ENCODE measurements around the gene ERBB4.

ERBB4 gene

GRCh38 chr2:211709389-211709788 is 829.2 kb downstream of the ERBB4 start:
- no peak for DNase-seq (ENCODE audit: low read depth in 1 of 2, low spot score in 1 of 2)
- no peak for TF ChIP-seq JUND (IDR thresholded peaks at IDR 0.05; ENCODE audit: low read depth)
- in situ Hi-C loops (cut with HindIII; ENCODE audit: low pct_unique_long_range_greater_than_20kb, low sequenced_read_pairs) = no loop called here

- no peak for DNase-seq (ENCODE audit: low read depth in 1 of 2, low spot score in 1 of 2)
- in situ Hi-C loops (cut with HindIII; ENCODE audit: low pct_unique_long_range_greater_than_20kb, low sequenced_read_pairs) = no loop called here
- TF ChIP-seq JUND (IDR thresholded peaks at IDR 0.05; ENCODE audit: low read depth) = no peak
Measured at GRCh38 chr2:211692689-211693088, 845.9 kb downstream of the ERBB4 start.

GRCh38 chr2:211690736-211691135 is 847.9 kb downstream of the ERBB4 start:
- no peak for DNase-seq (ENCODE audit: low read depth in 1 of 2, low spot score in 1 of 2)
- no peak for TF ChIP-seq JUND (IDR thresholded peaks at IDR 0.05; ENCODE audit: low read depth)

GRCh38 chr2:211688196-211688595 is 850.4 kb downstream of the ERBB4 start:
- in situ Hi-C loops (cut with HindIII; ENCODE audit: low pct_unique_long_range_greater_than_20kb, low sequenced_read_pairs) = no loop called here
- TF ChIP-seq JUND (IDR thresholded peaks at IDR 0.05; ENCODE audit: low read depth) = no peak
- no peak for DNase-seq (ENCODE audit: low read depth in 1 of 2, low spot score in 1 of 2)

More at GRCh38 chr2:211690736-211691135, 847.9 kb downstream of the ERBB4 start:
- in situ Hi-C loops (cut with HindIII; ENCODE audit: low pct_unique_long_range_greater_than_20kb, low sequenced_read_pairs) = no loop called here

- TF ChIP-seq JUND (IDR thresholded peaks at IDR 0.05; ENCODE audit: low read depth) = no peak
Measured at GRCh38 chr2:211674715-211675114, 863.9 kb downstream of the ERBB4 start.

DNA sequence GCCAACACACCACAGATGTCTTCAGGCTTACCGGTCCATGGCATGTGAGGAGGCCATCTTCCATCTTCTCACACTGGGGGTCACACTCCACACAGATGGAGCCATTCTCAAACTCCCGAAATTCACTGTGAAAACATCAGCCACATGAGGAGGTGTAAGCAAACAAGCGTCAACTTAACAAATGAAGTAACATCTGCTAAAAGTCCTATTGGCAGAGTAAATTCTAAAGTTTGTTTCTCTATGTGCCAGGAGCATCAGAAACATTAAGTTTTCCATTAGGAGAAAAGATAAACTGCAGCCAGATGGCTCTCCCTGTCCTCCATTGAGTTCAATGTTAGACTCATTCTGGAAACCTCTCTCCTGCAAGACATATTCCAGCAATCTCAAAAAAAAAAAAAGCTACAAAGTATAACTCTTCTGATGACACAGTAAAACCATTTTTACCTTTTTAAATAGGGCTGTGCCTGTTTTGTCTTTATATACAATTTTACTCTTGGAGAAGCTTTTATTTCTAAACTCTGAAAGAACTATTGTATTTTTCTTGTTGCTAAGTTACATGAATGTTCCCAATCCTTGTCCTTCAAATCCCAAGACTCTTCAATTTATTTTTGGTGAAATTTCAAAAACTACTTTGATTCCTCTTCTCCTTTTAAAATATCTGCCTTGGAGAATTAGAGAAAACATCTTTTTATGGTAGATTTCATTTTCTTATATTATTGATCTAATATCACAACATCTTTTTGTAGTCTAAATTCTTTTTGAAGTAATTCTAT is 865.3 kb downstream of the ERBB4 start:
- in situ Hi-C loops (cut with HindIII; ENCODE audit: low pct_unique_long_range_greater_than_20kb, low sequenced_read_pairs) = no loop called here
- TF ChIP-seq JUND (IDR thresholded peaks at IDR 0.05; ENCODE audit: low read depth) = no peak
- no peak for DNase-seq (ENCODE audit: low read depth in 1 of 2, low spot score in 1 of 2)

More at GRCh38 chr2:211674715-211675114, 863.9 kb downstream of the ERBB4 start:
- in situ Hi-C loops (cut with HindIII; ENCODE audit: low pct_unique_long_range_greater_than_20kb, low sequenced_read_pairs) = no loop called here
- no peak for DNase-seq (ENCODE audit: low read depth in 1 of 2, low spot score in 1 of 2)

DNA sequence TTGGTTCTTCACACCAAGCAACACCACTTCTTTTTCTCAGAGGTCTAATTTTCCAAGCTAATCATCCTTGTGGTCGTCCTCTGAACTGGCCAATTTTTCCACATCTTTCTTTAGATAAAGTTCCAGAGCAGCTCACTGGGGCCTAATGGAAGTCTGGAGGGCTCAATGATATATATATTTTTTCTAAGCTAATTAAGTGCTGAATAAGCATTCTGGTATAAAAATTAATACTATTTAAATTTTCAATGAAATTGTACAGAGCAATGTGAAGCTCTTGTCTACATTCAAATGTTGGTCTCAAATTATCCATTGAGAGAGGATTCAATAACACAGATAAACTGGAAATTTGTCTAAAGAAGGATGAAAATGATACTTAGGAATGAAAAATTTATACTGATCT is 866.6 kb downstream of the ERBB4 start:
- no peak for DNase-seq (ENCODE audit: low read depth in 1 of 2, low spot score in 1 of 2)
- in situ Hi-C loops (cut with HindIII; ENCODE audit: low pct_unique_long_range_greater_than_20kb, low sequenced_read_pairs) = no loop called here

DNA sequence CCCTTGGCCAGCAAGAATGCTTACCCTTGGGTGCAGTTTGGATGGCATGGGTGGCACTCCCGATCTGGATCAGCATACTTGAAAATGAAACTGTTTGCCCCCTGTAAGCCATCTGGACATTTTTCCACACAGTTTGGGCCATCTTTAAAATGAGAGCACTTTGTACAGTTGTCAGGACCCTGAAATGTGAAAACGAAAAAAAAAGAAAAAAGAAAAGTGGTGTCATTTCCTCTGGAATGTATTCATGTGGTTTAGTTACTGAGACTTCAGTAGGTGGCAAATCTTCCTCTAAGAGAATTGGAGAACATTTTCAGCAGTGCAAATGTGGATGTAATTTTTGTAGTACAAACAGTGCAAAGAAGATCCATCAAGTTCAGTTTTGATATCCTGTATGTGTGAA is 873.3 kb downstream of the ERBB4 start:
- no peak for TF ChIP-seq JUND (IDR thresholded peaks at IDR 0.05; ENCODE audit: low read depth)
- in situ Hi-C loops (cut with HindIII; ENCODE audit: low pct_unique_long_range_greater_than_20kb, low sequenced_read_pairs) = no loop called here
- DNase-seq (ENCODE audit: low read depth in 1 of 2, low spot score in 1 of 2) = no peak

More for the DNA sequence above, 866.6 kb downstream of the ERBB4 start:
- no peak for TF ChIP-seq JUND (IDR thresholded peaks at IDR 0.05; ENCODE audit: low read depth)

DNA sequence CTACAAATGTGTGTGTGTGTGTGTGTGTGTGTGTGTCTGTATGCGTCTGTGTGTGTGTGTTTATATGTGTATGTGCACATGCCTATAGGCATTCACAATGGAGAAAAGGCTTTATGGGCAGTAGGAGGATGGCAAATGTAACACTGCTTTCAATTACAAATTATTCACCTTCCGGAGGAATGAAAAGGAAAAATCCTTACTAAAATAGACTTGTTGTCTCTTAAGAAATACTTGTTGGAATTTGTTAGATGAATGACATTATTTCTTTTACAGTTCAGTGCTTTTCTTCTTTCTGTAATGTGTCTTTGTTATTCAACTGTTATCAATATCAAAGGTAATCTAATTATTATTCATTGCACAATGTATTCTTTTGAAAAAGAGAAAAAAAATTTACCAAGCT is 874.3 kb downstream of the ERBB4 start:
- in situ Hi-C loops (cut with HindIII; ENCODE audit: low pct_unique_long_range_greater_than_20kb, low sequenced_read_pairs) = no loop called here
- no peak for DNase-seq (ENCODE audit: low read depth in 1 of 2, low spot score in 1 of 2)
- no peak for TF ChIP-seq JUND (IDR thresholded peaks at IDR 0.05; ENCODE audit: low read depth)

DNA sequence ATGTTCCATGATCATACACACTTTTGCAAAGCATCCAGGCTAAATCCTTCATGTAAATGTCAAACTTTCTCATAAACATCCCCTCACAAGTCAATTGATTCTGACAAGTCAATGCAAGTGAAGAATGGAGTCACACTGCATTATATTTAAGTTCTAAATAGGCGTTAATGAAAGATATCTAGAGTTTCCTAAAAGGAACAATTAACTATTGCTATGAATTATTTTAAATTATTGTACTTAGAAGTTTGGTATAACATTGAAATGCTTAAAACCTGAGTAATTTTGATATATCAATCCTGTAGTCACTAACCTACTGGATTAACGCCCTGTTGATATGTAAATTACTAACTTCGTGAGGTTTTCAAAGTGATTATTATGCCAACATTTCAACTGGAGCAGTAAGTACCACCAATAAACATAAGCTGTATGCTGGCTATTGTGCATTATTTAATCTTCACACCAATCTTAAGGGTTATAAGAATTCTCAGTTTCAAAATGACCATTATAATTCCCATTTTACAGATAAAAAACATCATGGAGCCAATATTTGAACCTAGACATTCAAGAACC is 884.3 kb downstream of the ERBB4 start:
- no peak for DNase-seq (ENCODE audit: low read depth in 1 of 2, low spot score in 1 of 2)
- no peak for TF ChIP-seq JUND (IDR thresholded peaks at IDR 0.05; ENCODE audit: low read depth)
- in situ Hi-C loops (cut with HindIII; ENCODE audit: low pct_unique_long_range_greater_than_20kb, low sequenced_read_pairs) = no loop called here

DNA sequence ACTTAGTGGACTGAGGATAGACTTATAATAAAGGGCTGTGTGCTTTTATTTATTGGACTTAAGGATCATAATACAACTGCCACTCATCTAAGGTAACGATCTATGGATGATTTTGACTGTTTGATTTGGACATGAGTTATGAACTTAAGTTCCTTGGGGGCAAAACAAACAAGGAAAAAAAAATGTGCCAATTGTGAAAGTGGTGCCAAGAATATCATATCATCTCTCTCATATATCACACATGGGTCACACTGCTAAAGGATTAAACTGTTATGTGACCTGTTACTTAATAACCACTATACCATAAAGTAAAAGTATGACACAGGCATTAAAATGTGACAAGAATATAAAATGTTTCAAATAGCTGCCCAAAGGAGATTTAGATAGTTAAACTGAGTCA is 886.3 kb downstream of the ERBB4 start:
- peak; percentile 34; the same call in 1 of the 2 replicates for TF ChIP-seq JUND (IDR thresholded peaks at IDR 0.05; ENCODE audit: low read depth)
- DNase-seq (ENCODE audit: low read depth in 1 of 2, low spot score in 1 of 2) = peak in 1 of 2 experiments; percentile 78
- in situ Hi-C loops (cut with HindIII; ENCODE audit: low pct_unique_long_range_greater_than_20kb, low sequenced_read_pairs) = no loop called here

DNA sequence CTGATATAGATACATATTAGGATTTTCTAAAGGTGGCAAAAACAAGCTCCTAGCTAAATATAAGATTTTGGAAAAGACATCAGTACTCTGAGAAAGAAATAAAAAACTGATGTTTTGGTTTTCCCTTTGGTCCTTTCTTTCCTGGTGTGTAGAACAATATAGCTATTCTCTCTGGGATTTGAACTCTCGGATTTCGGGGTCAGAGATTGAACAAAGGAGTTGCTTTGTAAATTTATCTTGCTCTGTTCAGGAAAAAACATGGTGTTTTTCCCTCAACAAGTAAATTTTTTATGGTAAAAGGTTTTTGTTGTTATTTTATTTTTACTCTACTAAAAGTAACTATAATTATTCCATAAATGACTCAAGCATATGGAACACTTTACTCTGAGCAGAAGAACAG is 889.3 kb downstream of the ERBB4 start:
- in situ Hi-C loops (cut with HindIII; ENCODE audit: low pct_unique_long_range_greater_than_20kb, low sequenced_read_pairs) = no loop called here
- no peak for TF ChIP-seq JUND (IDR thresholded peaks at IDR 0.05; ENCODE audit: low read depth)
- no peak for DNase-seq (ENCODE audit: low read depth in 1 of 2, low spot score in 1 of 2)

DNA sequence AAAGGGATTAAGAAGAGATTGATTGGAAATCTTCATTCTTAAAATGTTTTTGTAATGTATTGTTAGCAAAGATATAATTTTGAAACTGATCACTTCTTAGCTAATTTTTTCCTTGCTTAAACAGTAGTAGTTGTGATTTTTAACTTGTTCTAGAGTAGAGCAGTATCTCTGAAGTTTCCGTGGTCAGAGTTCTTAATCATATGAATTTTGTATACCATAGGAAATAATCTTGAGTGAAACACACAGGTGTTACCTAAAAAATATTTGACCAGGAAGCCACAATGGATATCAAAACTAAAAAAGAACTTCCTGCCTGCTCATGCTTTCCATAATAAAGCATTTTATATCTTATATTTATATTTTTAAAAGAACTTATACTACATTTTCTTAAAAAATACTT is 907.1 kb downstream of the ERBB4 start:
- DNase-seq (ENCODE audit: low read depth in 1 of 2, low spot score in 1 of 2) = no peak
- TF ChIP-seq JUND (IDR thresholded peaks at IDR 0.05; ENCODE audit: low read depth) = no peak
- in situ Hi-C loops (cut with HindIII; ENCODE audit: low pct_unique_long_range_greater_than_20kb, low sequenced_read_pairs) = no loop called here
